Putamen (tissue), 1 donor: ENCODE data around the gene LOXL3.
A peak's percentile ranks its signal among the peaks of the same experiment; 100 is the strongest.

Experiments used
- DNase-seq: peaks from one replicate; pipeline ENCODE4 v3.0.0-alpha.2; 2016; ENCODE audit warnings: low spot score

LOXL3 gene

DNA sequence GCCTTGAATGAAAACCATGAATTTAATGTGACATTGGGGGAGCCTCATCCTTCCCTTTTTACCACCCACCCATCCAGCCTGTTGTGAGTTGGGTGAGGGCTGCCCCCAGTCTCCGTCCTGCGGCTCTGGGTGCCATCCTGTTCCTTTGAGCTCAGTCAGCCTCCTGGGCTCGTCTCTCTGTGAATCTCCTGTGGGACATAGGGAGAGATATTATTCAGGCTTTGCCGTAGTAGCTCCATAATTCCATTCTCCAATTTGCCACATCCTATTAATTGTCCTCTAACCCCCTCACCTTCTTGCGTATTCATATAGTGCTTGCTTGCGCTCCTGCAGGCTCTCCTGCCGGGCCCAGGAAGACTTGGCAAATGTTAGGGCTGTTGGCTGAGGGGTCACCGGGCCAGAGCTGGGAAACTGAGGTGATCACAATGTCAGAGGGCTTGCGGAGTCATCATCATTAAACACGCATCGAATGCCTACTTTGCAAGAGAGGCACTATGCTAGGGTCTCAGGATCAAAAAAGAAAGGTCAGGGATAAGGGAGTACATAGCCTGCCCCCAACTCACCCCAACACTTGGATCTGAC, 27.0 kb downstream of the LOXL3 start:
- no peak for DNase-seq

DNA sequence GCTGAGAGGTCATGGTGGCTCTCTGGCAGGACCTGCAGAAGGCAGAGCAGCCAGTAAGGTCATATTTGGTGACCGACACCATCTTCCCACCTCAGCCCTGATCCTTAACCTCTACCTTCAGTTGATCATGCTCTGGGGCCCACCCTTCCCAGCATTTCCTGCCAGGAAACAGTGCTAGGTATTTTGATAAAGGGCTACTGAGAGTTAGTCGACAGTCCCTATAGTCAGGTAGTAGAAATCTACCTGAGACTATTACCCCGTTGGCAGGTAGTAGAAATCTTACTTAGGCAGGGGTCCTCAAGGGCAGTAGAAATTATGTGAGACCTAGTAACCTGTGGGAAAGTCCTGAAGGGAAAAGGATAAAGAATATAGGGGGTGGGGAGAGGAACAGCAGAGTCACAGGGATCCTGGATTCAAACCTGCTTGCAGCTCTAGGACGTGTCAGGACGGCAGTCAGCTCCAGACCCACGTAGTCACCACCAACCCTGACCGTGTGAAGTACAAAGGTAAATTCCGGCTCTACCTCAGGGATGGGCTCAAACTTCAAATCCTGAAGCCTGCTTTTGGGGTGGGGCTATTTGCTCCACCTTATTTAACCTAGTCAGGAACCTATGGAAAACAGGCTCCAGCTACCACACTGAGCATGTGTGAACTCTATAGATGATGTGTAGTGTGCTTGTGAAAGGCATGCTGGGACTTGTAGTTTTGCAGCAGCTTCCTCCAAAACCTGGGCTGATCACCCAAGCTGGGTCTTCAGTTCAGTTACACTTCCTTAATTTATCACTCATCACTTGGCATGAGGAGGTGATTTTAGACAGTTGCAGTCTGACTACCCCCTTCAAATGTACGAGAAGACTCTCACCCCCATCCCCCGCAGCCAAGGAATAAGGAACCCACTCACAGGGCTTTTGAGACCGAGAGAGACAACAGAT, 27.8 kb downstream of the LOXL3 start, which contains the start of gene DQX1:
DQX1 (minus strand) TSS at position 515 of the 932 bp plus-strand sequence; CDS start at position 13, 502 bp downstream.
- peak; percentile 64 for DNase-seq

DNA sequence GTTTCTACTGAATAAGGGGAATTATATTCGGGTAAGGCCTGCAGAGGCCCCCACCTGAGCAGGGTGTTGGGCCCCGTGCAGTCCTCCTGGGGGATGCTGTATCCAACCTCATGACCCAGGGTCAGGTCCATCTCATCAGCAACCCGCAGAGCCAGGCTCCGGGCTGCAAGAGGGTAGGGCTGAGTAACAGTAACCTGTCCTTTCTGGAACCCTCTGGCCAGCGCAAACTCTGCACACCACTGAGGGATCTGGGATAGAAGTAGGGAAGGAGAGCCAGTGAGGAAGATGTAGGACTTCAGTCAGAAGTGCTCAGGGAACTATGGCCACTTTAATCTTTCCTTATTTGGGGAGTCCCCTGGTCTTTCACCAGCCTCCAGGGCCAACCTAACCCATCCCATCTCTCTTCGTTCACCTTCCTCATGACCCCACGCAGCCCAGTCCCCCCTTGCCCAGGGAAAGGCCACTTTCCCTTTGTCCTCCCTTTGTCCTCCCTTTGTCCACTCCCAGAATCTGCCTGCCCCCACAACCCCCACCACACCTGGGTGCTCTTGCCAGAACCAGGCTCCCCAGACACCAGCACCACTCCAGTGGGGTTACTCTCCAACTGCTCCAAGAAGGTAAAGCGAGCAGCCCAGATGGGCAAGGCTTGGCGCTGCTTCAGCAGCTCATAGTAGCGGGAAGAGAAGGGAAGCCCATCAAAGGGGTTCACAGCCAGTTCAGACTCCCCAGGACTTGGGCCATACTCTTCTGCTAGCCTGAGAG, 28.6 kb downstream of the LOXL3 start:
- no peak for DNase-seq

DNA sequence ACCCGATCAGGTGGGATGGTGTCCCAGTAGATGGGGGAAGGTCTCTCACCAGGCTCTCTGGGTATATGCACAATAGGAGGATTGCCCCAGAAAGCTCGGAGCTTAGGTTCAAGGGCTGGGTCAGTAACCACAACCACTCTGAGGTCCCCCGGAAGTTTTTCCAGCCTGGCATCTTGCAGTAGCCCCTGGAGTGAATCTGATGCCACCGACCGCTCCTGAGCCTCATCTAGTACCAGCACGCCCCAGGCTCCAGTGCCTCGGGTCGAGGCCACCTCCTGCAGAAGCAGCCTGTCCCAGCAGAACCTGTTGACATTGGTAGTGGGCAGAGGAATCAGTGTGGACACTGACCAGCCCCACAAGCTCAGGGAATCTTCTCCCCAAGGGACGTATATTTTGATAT, 29.7 kb downstream of the LOXL3 start:
- no peak for DNase-seq

DNA sequence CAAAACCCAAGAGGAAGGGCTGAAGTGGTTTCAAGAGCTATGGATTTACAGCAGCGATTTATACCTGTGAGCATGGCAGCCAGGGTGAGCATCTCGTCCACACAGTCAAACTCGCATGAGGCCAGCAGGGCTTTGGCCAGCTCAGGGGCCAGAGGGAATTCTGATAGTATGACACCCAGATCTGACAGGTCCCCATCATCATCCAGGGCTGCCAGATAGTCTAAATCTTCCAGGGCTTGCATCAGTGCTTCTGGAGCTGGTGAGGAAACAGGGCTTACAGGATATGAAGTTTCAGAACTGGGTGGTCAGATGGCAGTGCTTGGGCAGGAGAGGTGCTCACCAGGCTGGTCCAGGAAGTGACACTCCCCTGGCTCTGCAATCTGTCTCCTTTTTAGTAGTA, 31.2 kb downstream of the LOXL3 start:
- no peak for DNase-seq

DNA sequence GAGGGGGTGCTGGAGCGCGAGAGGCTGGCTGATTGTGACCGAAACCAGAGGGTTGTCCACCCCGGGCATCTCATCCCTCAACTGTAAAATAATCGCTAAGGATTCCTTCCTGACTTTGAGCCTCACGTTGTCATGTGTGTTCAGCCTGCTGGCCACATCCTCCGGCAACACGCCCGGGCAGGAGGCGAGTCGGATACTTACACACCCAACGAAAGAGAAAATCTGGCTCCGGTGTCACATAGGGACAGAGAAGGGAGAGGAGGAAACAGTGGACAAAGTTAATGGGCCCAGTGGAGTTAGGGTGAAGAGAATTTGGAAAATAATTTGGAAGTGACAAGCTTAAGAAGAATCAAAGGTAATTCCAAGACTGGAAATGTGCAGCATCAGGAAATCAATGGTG, 37.1 kb downstream of the LOXL3 start:
- DNase-seq: no peak

DNA sequence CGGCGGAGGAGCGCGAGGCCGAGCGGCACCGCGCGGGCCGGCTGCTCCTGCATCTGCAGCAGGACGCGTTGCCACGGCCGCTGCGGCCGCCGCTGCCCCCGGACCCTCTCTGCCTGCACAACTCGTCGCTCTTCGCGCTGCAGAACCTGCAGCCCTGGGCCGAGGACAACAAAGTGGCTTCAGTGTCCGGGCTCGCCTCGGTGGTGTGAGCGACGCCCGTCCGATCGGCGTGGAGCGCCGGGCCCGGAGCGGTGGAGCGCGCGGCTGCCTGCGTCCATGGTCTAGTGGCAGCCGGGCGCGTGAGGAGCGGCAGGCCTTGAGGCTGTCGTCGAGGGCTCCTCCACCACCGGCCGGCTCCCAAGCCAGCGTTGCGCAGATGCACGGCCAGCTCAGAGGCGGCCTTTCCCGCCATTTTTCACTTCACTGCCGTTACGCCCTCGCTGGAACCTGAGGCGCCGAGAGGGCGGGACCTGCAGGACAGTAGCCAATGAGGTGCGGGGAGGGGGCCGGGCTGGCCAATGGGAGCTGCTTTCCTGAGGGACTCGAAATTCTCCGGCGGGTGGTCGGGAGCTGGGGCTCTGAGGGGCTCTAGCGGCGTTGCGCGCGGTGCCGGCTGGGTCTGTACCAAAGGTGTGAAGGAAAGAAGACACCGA, 37.6 kb downstream of the LOXL3 start:
- DNase-seq: peak; percentile 19

DNA sequence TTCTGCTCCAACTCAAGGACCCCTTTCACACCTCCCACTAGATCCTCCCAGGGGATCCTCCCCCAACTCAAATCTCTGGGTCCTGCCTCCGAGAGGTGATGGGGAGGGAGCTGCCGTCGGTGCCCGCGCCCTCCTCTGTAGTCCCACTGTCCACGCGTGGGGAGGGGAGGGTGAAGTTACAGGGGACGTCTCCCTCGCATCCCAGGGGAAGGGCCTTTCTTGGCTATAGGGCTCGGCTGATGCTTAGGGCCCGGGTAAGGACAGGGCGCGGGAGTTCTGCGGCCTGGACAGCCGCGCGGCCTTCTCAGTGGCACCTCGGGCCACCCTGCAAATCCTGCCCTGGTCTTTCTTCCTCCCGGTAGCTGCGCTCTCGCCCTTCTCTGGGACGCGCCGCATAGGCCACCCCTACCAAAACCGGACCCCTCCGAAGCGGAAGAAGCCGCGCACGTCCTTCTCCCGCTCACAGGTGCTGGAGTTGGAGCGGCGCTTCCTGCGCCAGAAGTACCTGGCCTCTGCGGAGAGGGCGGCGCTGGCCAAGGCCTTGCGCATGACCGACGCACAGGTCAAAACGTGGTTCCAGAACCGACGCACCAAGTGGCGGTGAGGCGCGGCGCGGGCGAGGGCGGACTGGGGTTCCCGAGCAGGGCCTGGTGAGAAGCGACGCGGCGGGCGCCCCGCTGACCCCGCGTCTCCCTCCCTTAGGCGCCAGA, 38.3 kb downstream of the LOXL3 start:
- no peak for DNase-seq

DNA sequence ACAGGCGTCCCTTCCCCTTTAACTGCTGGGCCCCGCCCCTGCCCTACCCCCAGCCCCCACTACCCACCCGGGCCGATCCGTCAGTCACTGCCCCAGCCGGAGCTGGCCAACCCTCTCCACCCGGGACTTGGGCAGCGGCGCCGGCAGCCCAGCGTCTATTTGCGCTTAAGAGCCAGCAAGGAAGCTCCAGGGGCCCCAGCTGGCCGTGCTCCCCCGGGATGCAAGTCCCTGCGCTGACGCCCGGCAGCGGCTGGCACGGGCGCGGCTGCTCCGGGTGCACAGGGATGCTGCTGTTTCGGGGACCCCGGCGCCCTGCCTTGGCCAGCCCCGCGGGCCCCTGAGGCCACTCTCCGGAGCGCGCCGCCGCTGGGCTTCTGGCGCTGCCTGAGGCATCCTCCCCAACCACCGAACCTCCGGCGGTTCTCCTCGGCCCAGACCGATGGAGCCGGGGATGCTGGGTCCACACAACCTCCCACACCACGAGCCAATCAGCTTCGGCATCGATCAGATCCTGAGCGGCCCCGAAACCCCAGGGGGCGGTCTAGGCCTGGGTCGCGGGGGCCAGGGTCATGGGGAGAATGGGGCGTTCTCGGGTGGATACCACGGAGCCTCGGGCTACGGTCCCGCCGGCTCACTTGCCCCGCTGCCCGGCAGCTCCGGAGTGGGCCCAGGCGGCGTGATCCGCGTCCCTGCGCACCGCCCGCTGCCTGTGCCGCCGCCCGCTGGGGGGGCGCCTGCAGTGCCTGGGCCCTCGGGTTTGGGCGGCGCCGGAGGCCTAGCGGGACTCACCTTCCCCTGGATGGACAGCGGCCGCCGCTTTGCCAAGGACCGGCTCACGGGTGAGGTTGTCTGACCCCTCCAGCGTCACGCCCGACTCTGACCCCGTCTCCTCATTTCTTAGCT, 39.1 kb downstream of the LOXL3 start, which contains the start of gene TLX2:
TLX2 (plus strand) TSS at position 83 of the 903 bp plus-strand sequence; CDS start at position 440, 357 bp downstream.
- DNase-seq: no peak

DNA sequence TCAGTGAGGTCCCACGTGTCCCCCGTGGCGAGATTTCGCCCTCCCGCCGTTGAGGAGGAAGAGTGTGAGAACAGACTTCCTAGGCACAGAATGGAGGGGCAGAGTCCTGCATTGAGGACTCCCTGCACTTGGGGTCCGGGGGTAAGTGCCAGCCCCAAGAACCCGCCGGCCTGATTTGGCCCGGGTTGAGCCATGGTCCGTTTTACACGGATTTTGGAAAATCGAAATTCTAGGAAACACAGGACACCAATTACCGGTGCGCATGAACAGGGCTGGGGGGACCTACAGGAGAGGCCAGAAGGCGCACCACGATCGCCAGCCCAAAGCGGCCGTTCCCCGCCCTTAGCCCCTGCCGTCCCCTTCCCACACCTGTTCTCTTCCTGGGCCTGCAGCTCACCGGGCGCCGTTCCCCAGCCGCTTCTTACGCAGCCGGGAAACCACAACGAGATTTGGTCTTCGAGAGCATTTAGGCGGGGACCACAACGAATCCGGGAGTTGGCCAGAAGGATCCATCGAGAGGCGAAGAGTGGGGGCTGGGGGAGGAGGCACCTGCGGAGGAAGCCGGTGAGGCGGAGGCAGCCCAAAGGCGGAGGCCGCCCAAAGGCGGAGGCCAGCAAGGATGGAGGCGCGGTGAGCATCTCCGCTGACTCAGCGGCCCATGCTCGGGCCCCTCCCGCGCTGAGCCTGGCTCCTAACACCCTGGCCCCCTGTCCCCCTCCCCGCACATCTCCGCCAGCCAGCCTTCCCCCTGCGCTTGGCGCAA, 40.0 kb downstream of the LOXL3 start:
- DNase-seq: no peak

DNA sequence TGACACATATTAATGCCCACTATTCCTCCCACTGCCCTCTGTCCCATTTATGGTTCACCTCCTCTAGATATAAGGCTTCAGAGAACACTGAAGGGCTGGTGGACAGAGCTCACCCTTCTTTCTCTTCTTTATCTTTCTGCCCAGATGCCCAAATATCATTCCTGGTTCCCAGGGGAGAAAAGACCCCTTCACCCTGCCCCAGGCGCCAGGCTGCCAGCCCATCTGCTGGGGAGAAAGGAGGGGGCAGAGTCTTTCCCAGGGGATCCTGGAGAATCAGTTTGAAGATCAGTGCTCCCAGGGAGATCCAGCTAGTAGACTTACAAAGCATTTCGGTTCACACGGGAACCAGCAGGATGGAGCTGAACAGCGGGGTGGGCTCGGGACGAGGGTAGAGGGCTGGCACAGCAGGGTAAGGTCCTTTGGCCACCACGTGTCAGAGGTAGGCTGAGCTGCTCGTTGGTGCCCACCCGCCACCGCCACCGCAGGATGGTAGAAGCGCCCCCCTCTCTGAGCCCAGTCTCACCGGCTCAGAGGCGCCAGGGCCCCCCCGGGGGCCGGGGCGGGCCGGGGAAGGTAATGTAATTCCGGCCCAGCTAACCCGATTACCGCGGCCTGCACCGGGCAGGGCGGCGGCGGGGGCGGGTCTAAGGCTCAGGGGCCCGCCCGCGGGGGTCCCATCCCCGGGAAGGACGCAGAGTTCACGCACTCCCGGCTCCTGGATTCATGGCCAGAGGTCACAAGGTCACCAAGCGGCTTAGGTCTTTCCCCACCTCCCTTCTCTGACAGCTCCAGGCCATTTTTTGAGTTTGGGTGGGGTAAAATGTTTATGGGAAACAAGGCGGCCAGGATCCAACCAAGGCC, 40.8 kb downstream of the LOXL3 start:
- no peak for DNase-seq

DNA sequence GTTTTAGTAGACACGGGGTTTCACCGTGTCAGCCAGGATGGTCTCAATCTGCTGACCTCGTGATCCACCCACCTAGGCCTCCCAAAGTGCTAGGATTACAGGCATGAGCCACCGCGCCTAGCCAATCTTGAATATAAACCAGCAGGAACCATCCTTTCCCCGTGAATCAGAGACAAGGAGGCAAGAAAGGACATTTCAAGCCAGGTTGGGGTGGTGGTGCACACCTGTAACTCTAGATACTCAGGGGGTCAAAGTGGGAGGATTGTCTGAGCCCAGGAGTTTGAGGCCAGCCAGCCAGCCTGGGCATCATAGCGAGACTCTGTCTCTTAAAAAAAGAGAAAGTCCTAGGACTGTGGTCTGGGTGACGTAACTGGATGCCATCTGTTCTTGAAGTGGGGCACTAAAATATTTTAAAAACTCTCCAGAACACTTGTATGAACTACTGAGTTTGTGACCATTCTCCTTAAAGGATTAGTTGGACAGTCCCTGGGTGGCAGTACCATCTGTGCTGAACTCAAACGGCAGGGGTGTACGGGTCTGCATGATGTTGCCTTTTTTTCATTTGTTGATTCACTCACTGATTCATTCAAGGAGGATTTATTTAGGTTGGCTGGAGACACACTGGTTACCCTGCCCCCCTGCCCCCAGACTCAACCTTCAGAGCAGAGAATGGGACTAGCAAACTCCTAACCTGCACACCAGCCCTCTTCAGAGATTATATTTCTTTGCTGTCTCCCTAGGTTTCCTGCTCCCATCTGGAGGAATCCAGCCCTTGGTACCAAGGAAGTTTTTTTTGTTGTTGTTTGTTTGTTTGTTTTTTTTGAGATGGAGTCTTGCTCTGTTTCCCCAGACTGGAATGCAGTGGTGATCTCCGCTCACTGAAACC, 42.4 kb downstream of the LOXL3 start:
- no peak for DNase-seq

DNA sequence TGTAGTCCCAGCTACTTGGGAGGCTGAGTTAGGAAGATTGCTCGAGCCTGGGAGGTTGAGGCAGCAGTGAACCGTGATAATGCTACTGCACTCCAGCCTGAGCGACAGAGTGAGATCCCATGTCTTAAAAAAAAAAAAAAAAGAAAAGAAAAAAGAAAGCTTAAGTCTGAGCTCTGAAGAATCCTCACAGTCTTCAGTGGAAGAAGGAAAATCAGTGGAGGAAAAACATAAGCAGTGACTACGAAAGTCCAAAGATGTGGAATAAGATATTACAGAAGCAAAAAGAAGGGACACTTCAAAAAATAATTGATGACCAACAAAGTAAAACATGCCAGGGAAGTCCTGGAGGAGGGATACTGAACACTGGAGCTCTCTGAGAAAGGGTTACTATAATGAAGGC, 43.5 kb downstream of the LOXL3 start:
- DNase-seq: no peak

DNA sequence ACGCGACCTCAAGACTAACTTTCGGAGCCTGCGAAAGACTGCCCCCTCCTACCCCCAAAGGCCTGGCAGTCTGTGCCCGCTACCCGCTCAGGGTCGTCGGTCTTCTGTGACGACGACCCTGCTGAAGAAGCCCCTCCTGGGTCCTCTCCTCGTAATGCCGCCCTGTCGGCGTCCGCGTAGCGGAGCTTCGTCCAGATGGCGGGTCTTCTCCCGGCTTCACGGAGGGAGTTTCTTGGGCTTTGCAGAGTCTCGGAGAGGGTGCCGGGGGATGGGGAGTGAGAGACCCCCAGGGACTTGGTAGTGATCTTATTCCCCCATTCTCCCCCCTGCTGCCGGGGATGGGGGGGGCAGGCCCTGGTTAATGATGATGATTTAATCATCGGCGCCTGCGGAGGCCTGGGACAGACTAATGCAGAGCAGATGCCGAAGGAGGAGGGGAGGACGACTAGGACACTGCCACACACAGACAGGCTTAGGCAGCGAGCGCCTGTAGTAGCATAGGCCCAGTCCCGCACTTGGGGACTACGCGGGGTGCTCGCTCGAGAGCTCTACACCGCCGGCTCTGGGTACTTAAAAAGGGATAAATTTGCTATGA, 45.7 kb downstream of the LOXL3 start:
- peak; percentile 39 for DNase-seq

DNA sequence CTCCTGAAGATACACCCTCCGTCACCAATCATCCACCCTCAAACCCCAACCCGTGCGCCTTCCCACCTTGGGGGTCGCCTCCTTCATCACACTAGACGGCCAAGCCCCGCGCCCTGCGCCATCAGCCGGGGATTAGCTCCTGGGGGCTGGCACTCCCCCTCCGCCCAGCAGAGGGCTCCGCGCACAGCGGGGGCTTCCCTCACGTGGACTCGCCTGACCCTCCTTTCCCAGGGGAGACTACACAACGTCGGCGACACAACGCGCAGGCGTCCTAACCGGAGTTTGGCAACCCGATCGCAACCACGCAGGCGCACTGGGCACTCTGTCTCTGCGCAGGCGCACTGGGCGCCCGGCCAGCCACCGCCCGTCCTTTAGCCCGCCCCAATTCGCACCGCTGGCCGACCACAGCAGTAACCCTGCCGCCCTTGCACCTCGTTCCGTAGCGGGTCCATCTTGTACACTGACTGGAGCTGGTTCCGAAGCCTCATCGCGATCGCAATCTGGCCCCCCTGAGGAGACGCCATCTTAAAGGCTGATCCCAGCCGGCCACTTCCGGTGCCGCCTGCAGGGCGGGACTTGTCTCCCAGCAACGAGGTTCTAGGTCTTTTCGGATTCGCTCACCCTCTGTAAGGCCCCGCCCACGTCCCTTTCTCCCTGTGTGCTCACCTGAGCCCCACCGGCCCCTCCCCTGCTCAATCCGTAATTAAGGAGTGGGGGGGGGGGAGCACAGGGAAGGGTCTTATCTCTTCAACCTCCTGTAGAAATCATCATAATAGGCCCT, 46.4 kb downstream of the LOXL3 start, which contains the start of gene PCGF1:
PCGF1 (minus strand) TSS at position 551 of the 781 bp plus-strand sequence; CDS start at position 524, 27 bp downstream.
- peak; percentile 98 for DNase-seq
